ENCODE results near the gene ASB17.

- TF ChIP-seq CTCF (IDR thresholded peaks at IDR 0.05): no peak
- no peak for TF ChIP-seq POLR2A (IDR thresholded peaks at IDR 0.05)
Observed at GRCh38 chr1:75908717-75909152, 23.5 kb downstream of the ASB17 start.
